ENCODE results near the gene POLR1D.
"Not testable (repeated sequence)": the region's sequence is repeated elsewhere in the genome, so short reads cannot be mapped to it uniquely, and the experiment has no call there.

The POLR1D gene

DNA sequence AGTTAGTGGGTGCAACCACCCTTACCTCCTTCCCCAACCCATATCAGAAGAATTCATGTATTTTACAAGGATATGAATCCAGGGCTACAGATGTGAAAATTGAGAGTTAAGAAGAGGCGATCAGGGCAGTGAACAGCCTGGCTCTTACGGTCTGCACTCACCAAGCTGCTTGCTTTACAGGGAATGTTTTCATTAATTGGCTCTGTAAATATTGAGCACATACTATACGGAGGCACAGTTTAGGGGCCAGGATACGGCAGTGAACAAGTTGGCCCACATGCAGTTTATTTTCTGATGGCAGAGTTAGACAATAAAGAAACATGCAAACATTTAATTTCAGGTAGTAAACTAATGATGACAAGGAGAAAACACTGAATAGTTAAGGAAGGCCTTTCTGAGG, 6.4 kb downstream of the POLR1D start:
- no peaks in the 10 kb centered on the region for H3K36me3 ChIP-seq
- H3K9me3 ChIP-seq, result no peaks in the 10 kb centered on the region
- H3K27ac ChIP-seq, result no peak overlapping the region
- no peak overlapping the region for H3K4me3 ChIP-seq
- TF ChIP-seq, protein P1, sequence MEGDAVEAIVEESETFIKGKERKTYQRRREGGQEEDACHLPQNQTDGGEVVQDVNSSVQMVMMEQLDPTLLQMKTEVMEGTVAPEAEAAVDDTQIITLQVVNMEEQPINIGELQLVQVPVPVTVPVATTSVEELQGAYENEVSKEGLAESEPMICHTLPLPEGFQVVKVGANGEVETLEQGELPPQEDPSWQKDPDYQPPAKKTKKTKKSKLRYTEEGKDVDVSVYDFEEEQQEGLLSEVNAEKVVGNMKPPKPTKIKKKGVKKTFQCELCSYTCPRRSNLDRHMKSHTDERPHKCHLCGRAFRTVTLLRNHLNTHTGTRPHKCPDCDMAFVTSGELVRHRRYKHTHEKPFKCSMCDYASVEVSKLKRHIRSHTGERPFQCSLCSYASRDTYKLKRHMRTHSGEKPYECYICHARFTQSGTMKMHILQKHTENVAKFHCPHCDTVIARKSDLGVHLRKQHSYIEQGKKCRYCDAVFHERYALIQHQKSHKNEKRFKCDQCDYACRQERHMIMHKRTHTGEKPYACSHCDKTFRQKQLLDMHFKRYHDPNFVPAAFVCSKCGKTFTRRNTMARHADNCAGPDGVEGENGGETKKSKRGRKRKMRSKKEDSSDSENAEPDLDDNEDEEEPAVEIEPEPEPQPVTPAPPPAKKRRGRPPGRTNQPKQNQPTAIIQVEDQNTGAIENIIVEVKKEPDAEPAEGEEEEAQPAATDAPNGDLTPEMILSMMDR (IDR thresholded peaks at IDR 0.05), result no peak
- H3K27me3 ChIP-seq, result no peaks in the 10 kb centered on the region
- no peak for DNase-seq
- intact Hi-C loops (cut with DNase I; ENCODE audit: low total_unique reads), result loop anchor here (10.0 kb wide), 2 partner anchors 203 to 383 kb away; partner anchors contain the start of gene GTF3A
- peaks cover 0 to 10% (median 4%) of the 10 kb centered on the region in 4 donors for H3K4me1 ChIP-seq

DNA sequence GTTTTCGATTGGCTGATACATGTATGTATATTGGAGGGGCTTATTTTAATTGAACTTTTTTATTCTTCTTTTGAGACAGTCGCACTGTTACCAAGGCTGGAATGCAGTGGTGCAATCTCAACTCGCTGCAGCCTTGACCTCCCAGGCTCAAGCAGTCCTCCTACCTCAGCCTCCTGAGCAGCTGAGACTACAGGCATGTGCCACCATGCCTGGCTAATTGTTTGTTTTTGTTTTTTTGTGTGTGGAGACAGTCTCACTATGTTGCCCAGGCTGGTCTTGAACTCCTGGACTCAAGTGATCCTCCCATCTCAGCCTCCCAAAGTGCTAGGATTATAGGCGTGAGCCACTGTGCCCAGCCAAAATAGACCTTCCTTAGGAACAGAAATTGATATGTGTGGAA, 7.1 kb downstream of the POLR1D start:
- DNase-seq, H3K4me1 ChIP-seq: not testable (repeated sequence)
- intact Hi-C loops (cut with DNase I; ENCODE audit: low total_unique reads), result loop anchor here (10.0 kb wide), 2 partner anchors 204 to 384 kb away; partner anchors contain the start of gene GTF3A

DNA sequence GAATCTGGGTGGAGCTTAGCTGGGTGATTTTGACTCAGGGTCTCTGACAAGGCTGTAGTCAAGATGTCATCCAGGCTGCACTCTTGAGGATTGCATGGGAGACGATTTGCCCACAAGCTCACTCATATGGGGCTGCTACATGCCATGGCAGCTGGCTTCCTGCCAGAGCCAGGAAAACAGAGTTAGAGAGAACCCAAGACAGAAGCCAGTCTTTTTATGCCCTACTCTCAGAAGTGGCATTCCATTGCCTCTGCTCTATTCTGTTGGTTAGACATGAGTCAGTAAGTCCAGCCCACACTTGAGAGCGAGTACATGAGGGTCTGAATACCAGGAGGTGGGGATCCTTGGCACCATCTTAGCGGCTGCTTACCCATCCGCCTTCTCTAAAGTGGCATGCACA, 9.5 kb downstream of the POLR1D start:
- Histone ChIP-seq H3K27me3 (no peaks in the 10 kb centered on the region), H3K9me3 (no peaks in the 10 kb centered on the region), H3K4me1 (no peaks in the 10 kb centered on the region), H3K4me3 (no peak overlapping the region), H3K27ac (no peak overlapping the region), H3K36me3 (no peaks in the 10 kb centered on the region)
- no peak for DNase-seq
- intact Hi-C loops (cut with DNase I; ENCODE audit: low total_unique reads), result no loop called here
- TF ChIP-seq, protein P1 (IDR thresholded peaks at IDR 0.05), result no peak

More for the DNA sequence above, 7.1 kb downstream of the POLR1D start:
- not testable (repeated sequence) for H3K27me3 ChIP-seq, H3K4me3 ChIP-seq, H3K27ac ChIP-seq, H3K36me3 ChIP-seq, H3K9me3 ChIP-seq

- Histone ChIP-seq H3K27me3 (no peaks in the 10 kb centered on the region), H3K36me3 (no peaks in the 10 kb centered on the region), H3K4me1 (no peaks in the 10 kb centered on the region), H3K9me3 (no peaks in the 10 kb centered on the region), H3K27ac (no peak overlapping the region), H3K4me3 (no peak overlapping the region)
- TF ChIP-seq, protein P1 (IDR thresholded peaks at IDR 0.05), result no peak
- DNase-seq, result no peak
- intact Hi-C loops (cut with DNase I; ENCODE audit: low total_unique reads), result no loop called here
These were observed 10.0 kb downstream of the POLR1D start for GRCh38 chr13:27631665-27632064.

GRCh38 chr13:27632214-27632613, 10.5 kb downstream of the POLR1D start:
- H3K9me3 ChIP-seq, result no peaks in the 10 kb centered on the region
- no peaks in the 10 kb centered on the region for H3K36me3 ChIP-seq
- intact Hi-C loops (cut with DNase I; ENCODE audit: low total_unique reads), result no loop called here
- H3K27me3 ChIP-seq, result no peaks in the 10 kb centered on the region
- H3K4me1 ChIP-seq, result peaks cover 0 to 3% (median 0%) of the 10 kb centered on the region in 4 donors
- TF ChIP-seq, protein P1 (IDR thresholded peaks at IDR 0.05), result no peak
- no peak for DNase-seq
- H3K27ac ChIP-seq, result no peak overlapping the region
- H3K4me3 ChIP-seq, result no peak overlapping the region

GRCh38 chr13:27632648-27633047, 11.0 kb downstream of the POLR1D start:
- H3K27ac ChIP-seq, result no peak overlapping the region
- H3K4me3 ChIP-seq, result no peak overlapping the region
- no peaks in the 10 kb centered on the region for H3K27me3 ChIP-seq
- no peaks in the 10 kb centered on the region for H3K9me3 ChIP-seq
- TF ChIP-seq, protein P1 (IDR thresholded peaks at IDR 0.05), result no peak
- H3K4me1 ChIP-seq, result peaks cover 0 to 5% (median 0%) of the 10 kb centered on the region in 4 donors
- no peaks in the 10 kb centered on the region for H3K36me3 ChIP-seq
- DNase-seq, result no peak
- intact Hi-C loops (cut with DNase I; ENCODE audit: low total_unique reads), result no loop called here
